Measurements from ENCODE around the gene PTPRM. TPM values are rescaled to one million over a fixed set of nuclear protein-coding genes. Genes with fewer than 3 reads are reported as not detected.
"Not testable (repeated sequence)": the region's sequence is repeated elsewhere in the genome, so short reads cannot be mapped to it uniquely, and the experiment has no call there.

The PTPRM gene
- total RNA-seq, 4 donors from 2014 or later, result 81.5 to 98.9 (median 86.8) TPM

DNA sequence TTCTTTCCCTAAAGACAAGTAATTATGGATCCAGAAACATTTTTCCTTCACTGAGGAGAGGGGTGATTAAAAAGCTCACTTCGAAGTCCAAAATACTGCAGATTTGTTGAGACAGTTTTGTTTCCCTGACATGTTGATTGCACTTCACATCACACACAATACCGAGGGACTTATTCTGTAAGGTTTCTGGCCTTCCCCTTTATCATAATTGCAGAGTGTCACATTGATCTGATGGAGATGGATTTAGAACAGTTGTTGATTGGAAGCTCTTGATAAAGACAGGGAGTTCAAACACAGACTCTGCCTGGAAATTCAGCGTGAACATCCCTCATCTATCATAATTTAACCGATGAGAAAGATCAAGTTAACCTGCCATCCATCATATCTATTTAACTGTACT is 163.6 kb downstream of the PTPRM start:
- 74 to 83% methylated on average over 4 of the region's 4 CpGs for WGBS, 2 donors (ENCODE audit: low coverage in 1 of 2)
- Histone ChIP-seq H3K4me3 (no peak overlapping the region), H3K4me1 (peaks cover 5 to 19% (median 9%) of the 10 kb centered on the region in 3 donors), H3K9me3 (no peaks in the 10 kb centered on the region), H3K36me3 (no peaks in the 10 kb centered on the region), H3K27ac (no peak overlapping the region), H3K27me3 (no peaks in the 10 kb centered on the region)
- no peak for ATAC-seq
- no peak for TF ChIP-seq POLR2AphosphoS5 (IDR thresholded peaks at IDR 0.05)

DNA sequence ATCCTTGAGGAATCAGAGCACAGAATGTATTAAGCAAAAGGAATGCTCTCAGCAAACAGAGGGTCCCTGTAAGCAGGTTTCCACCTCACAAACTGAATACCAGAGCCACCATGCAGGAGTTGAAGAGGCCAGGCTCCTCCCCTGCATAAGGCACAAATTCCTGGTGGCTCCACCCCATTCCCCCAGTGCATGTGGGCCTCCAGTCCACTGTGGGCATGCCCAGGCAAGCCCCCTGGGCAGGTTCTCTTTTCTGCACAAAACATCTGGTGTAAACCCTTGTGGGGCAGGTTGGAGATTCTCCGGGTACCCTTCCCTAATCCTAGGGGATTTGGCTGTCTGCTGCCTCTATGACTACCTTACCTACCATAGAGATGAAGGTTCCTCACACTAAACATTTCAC is 166.5 kb downstream of the PTPRM start:
- H3K4me1 ChIP-seq, result peaks cover 0 to 6% (median 0%) of the 10 kb centered on the region in 3 donors
- H3K27ac ChIP-seq, result no peak overlapping the region
- H3K27me3 ChIP-seq, result no peaks in the 10 kb centered on the region
- no peak for ATAC-seq
- TF ChIP-seq POLR2A (IDR thresholded peaks at IDR 0.05), result no peak
- TF ChIP-seq, protein P1, sequence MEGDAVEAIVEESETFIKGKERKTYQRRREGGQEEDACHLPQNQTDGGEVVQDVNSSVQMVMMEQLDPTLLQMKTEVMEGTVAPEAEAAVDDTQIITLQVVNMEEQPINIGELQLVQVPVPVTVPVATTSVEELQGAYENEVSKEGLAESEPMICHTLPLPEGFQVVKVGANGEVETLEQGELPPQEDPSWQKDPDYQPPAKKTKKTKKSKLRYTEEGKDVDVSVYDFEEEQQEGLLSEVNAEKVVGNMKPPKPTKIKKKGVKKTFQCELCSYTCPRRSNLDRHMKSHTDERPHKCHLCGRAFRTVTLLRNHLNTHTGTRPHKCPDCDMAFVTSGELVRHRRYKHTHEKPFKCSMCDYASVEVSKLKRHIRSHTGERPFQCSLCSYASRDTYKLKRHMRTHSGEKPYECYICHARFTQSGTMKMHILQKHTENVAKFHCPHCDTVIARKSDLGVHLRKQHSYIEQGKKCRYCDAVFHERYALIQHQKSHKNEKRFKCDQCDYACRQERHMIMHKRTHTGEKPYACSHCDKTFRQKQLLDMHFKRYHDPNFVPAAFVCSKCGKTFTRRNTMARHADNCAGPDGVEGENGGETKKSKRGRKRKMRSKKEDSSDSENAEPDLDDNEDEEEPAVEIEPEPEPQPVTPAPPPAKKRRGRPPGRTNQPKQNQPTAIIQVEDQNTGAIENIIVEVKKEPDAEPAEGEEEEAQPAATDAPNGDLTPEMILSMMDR (IDR thresholded peaks at IDR 0.05), result no peak
- no peak overlapping the region for H3K4me3 ChIP-seq
- no peaks in the 10 kb centered on the region for H3K9me3 ChIP-seq
- no peaks in the 10 kb centered on the region for H3K36me3 ChIP-seq
- WGBS, 2 donors (ENCODE audit: low coverage in 1 of 2), result no CpG with 5 or more reads among the region's 1 CpG

DNA sequence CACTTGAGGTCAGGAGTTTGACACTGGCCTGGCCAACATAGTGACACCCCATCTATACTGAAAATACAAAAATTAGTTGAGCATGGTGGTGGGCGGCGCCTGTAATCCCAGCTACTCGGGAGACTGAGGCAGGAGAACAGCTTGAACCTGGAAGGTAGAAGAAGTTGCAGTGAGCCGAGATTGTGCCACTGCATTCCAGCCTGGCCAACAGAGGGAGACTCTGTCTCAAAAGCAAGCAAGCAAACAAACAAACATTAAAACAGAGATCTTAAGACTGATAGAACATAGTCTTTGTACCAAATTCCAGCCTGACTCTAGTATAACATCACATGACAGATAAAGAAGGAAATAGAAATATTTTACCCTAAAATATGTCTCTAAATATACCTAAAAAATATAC is 168.1 kb downstream of the PTPRM start:
- Histone ChIP-seq H3K4me1 (peaks cover 0 to 15% (median 0%) of the 10 kb centered on the region in 3 donors), H3K27ac (no peak overlapping the region), H3K36me3 (no peaks in the 10 kb centered on the region), H3K27me3 (no peaks in the 10 kb centered on the region), H3K4me3 (no peak overlapping the region), H3K9me3 (no peaks in the 10 kb centered on the region)
- 94% methylated on average over 4 of the region's 4 CpGs; no CpG with 5 or more reads in 1 of the 2 donors for WGBS, 2 donors (ENCODE audit: low coverage in 1 of 2)
- ATAC-seq, result no peak
- TF ChIP-seq POLR2A (IDR thresholded peaks at IDR 0.05) (no peak), EP300 (IDR thresholded peaks at IDR 0.05) (no peak)
- TF ChIP-seq, protein P1 (IDR thresholded peaks at IDR 0.05), result no peak

DNA sequence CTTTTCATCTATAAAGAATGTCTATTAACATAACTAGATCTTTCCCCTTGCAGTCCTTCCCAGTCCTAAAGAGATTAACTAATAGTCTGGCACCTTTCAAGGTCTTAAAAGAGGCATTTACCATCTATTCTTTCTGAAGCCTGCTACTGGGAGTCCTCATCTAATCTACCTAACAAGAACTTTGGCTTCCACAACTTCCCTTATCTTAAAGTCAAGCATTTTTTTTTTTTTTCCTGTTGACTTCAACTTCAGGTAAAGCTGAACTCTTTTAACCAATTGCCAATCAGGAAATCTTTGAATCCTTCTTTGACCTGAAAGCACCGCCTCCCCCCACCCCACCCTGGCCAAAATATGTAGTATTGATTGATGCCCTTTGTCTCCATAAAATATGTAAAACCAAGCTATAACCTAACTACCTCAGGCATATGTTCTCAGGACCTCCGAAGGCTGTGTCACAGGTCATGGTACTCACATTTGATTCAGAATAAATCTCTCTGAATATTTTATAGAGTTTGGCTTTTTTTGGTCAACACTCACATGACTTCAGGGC is 168.6 kb downstream of the PTPRM start:
- no peak for ATAC-seq
- H3K36me3 ChIP-seq, result no peaks in the 10 kb centered on the region
- TF ChIP-seq, protein P1 (IDR thresholded peaks at IDR 0.05), result no peak
- TF ChIP-seq EP300 (IDR thresholded peaks at IDR 0.05) (no peak), POLR2AphosphoS5 (IDR thresholded peaks at IDR 0.05) (no peak), POLR2A (IDR thresholded peaks at IDR 0.05) (no peak)
- H3K27ac ChIP-seq, result no peak overlapping the region
- no peaks in the 10 kb centered on the region for H3K9me3 ChIP-seq
- peaks cover 0 to 21% (median 2%) of the 10 kb centered on the region in 3 donors for H3K4me1 ChIP-seq
- H3K27me3 ChIP-seq, result no peaks in the 10 kb centered on the region
- no peak overlapping the region for H3K4me3 ChIP-seq
- 100% methylated on average over 2 of the region's 2 CpGs for WGBS, 2 donors (ENCODE audit: low coverage in 1 of 2)

DNA sequence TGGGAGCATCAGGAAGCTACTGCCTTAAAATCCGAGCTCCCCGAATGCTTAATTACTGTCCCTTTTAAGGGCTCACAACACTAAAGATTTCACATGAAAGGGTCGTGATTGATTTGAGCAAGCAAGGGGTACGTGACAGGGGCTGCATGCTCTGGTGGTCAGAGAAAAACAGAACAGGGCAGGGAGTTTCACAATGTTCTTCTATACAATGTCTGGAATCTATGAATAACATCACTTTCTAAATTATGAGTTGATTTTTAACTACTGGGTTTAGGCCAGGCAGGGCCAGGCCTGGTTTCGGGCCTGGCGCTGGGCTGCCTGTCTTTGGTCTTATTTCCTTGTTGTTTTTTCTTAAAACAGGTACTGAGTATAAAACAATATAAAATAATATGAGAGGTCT is 169.4 kb downstream of the PTPRM start:
- H3K9me3 ChIP-seq, ATAC-seq, H3K4me3 ChIP-seq, H3K27ac ChIP-seq, H3K27me3 ChIP-seq, H3K36me3 ChIP-seq: not testable (repeated sequence)
- WGBS, 2 donors (ENCODE audit: low coverage in 1 of 2), result 93 to 96% methylated on average over 3 to 6 of the region's 6 CpGs
- peaks cover 3 to 29% (median 8%) of the 10 kb centered on the region in 3 donors for H3K4me1 ChIP-seq

DNA sequence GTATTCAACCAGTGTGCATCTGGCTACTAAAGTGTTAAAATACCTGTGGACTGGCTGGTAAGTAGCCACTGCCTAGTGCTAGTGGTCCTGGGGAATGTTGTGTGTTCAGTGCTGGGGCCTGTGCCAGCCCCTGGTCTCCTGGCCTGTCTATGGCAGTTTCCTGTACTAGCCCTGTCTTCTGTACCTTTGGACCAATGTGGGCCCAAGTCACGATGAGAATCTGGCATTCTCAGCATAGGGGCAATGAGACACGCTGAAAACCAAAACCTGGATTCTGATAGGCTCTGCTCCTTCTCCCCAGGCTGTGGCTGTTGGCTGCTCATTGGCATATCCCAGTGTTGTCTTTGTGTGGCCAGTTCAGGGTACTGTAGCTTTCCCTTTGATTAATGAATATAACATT is 170.4 kb downstream of the PTPRM start:
- Histone ChIP-seq H3K36me3 (no peaks in the 10 kb centered on the region), H3K9me3 (no peaks in the 10 kb centered on the region), H3K27me3 (no peaks in the 10 kb centered on the region), H3K4me3 (no peak overlapping the region), H3K4me1 (peaks cover 9 to 39% (median 15%) of the 10 kb centered on the region in 3 donors), H3K27ac (no peak overlapping the region)
- TF ChIP-seq POLR2A (IDR thresholded peaks at IDR 0.05) (no peak), POLR2AphosphoS5 (IDR thresholded peaks at IDR 0.05) (no peak), EP300 (IDR thresholded peaks at IDR 0.05) (no peak)
- TF ChIP-seq, protein P1 (IDR thresholded peaks at IDR 0.05), result no peak
- 67 to 100% methylated on average over 1 of the region's 2 CpGs for WGBS, 2 donors (ENCODE audit: low coverage in 1 of 2)
- ATAC-seq, result no peak

Data from gastroesophageal sphincter (tissue), 4 donors.